Glomerular visceral epithelial cell (primary cell): ENCODE measurements around the gene TNFAIP8L1.
"Not testable (repeated sequence)": the region's sequence is repeated elsewhere in the genome, so short reads cannot be mapped to it uniquely, and the experiment has no call there.

Experiments used
- DNase-seq: peaks from one replicate; pipeline ENCODE4 v3.0.0-alpha.2; 2016; ENCODE audit errors: extremely low spot score

TNFAIP8L1 gene

GRCh38 chr19:4638828-4639530 lies at the start of gene TNFAIP8L1:
TNFAIP8L1 (plus strand) TSS chr19:4639516; CDS start chr19:4651870, 12,354 bp downstream.
- DNase-seq = peak; percentile 97

GRCh38 chr19:4589579-4590410 lies 49.5 kb upstream of the TNFAIP8L1 start:
- DNase-seq = no peak

GRCh38 chr19:4590559-4590958 lies 48.8 kb upstream of the TNFAIP8L1 start:
- no peak for DNase-seq

- no peak for DNase-seq
These were observed 48.0 kb upstream of the TNFAIP8L1 start for GRCh38 chr19:4591320-4591719.

GRCh38 chr19:4592445-4592844 lies 46.9 kb upstream of the TNFAIP8L1 start:
- DNase-seq = no peak

GRCh38 chr19:4593409-4593851 lies 45.9 kb upstream of the TNFAIP8L1 start:
- DNase-seq = no peak

- DNase-seq = no peak
These were observed 45.1 kb upstream of the TNFAIP8L1 start for GRCh38 chr19:4594201-4594600.

GRCh38 chr19:4595158-4595557 lies 44.2 kb upstream of the TNFAIP8L1 start:
- DNase-seq = not testable (repeated sequence)

GRCh38 chr19:4596033-4596904 lies 43.0 kb upstream of the TNFAIP8L1 start:
- DNase-seq = no peak

- no peak for DNase-seq
These were observed 41.9 kb upstream of the TNFAIP8L1 start for GRCh38 chr19:4597278-4597974.

- no peak for DNase-seq
These were observed 41.2 kb upstream of the TNFAIP8L1 start for GRCh38 chr19:4597975-4598671.

GRCh38 chr19:4598712-4599111 lies 40.6 kb upstream of the TNFAIP8L1 start:
- no peak for DNase-seq

GRCh38 chr19:4600082-4600481 lies 39.2 kb upstream of the TNFAIP8L1 start:
- no peak for DNase-seq

GRCh38 chr19:4600893-4601292 lies 38.4 kb upstream of the TNFAIP8L1 start:
- no peak for DNase-seq

- no peak for DNase-seq
These were observed 37.0 kb upstream of the TNFAIP8L1 start for GRCh38 chr19:4602173-4602788.

- no peak for DNase-seq
These were observed 36.4 kb upstream of the TNFAIP8L1 start for GRCh38 chr19:4602915-4603314.

GRCh38 chr19:4604912-4605311 lies 34.4 kb upstream of the TNFAIP8L1 start:
- DNase-seq = no peak

- no peak for DNase-seq
These were observed 33.1 kb upstream of the TNFAIP8L1 start for GRCh38 chr19:4606181-4606580.

- DNase-seq = no peak
These were observed 32.2 kb upstream of the TNFAIP8L1 start for GRCh38 chr19:4606921-4607678.
